HepG2 (cell line): ENCODE data around the gene NAALADL1. TPM values are rescaled to one million over a fixed set of nuclear protein-coding genes. Genes with fewer than 3 reads are reported as not detected.

Experiments
- ATAC-seq: fragments of 200-7000 bp; cut with Tn5 transposase; 3 replicates; pipeline ENCODE4 v1.9.1; 2020; ENCODE audit warnings: mild to moderate bottlenecking, moderate library complexity
- BruUV-seq: library from RNA; stranded (reverse); fragments of 400-500 nt; replicated peaks from 2 replicates; lab custom pipeline; 2021; lab: Mats Ljungman, UMichigan
- CTCF ChIA-PET: fragments of 300-600 bp; formaldehyde crosslinking; extraction: SDS; loops from one replicate; lab custom pipeline; 2021; ENCODE audit warnings: low total read pairs, inconsistent platforms, low intra/inter-chr PET ratio; lab: Yijun Ruan, JAX
- POLR2A ChIA-PET: fragments of 350-600 bp; sonication (Branson Sonifier 250); formaldehyde crosslinking; loops from one replicate; lab custom pipeline; 2020; ENCODE audit warnings: antibody characterized with exemption, inconsistent platforms; lab: Yijun Ruan, JAX
- DNase-seq: peaks from one replicate; pipeline ENCODE4 v3.0.0-alpha.2; 2015; ENCODE audit warnings: low spot score
- FAIRE-seq: peaks from 3 replicates; lab custom pipeline; 2011; peaks lifted over from hg19 to GRCh38; lab: Jason Lieb, UNC
- H2AFZ ChIP-seq: one replicate; pipeline ENCODE4 v1.6.1; 2011; ENCODE audit warnings: low read length, inconsistent platforms
- H3K27ac ChIP-seq: fragments of 300-600 bp; 3 replicates; pipeline ENCODE4 v1.8.0; 2011; ENCODE audit warnings: mixed run types, mild to moderate bottlenecking, mixed read lengths, low read length, inconsistent platforms; ENCODE audit not compliant: insufficient read depth; ENCODE audit errors: extremely low read length
- H3K27me3 ChIP-seq, 2 experiments: fragments of 200-600 bp in 1 of 2; 2 replicates in 1 of 2; 3 replicates in 1 of 2; pipeline versions ENCODE4 v1.6.0 to v1.8.0; 2011; ENCODE audit warnings: low read length in 2 of 2, mild to moderate bottlenecking in 2 of 2, moderate library complexity in 2 of 2, inconsistent platforms in 1 of 2; ENCODE audit not compliant: insufficient read depth in 2 of 2, control insufficient read depth in 1 of 2
- H3K36me3 ChIP-seq, 2 experiments: fragments of 200-600 bp in 1 of 2; replicated peaks in 1 of 2; 2 replicates in 1 of 2; 3 replicates in 1 of 2; pipeline versions ENCODE4 v1.5.1 to v1.8.0; 2011; ENCODE audit warnings: low read length in 2 of 2, inconsistent platforms in 1 of 2; ENCODE audit not compliant: insufficient read depth in 2 of 2, control insufficient read depth in 1 of 2
- H3K4me1 ChIP-seq: 2 replicates; pipeline ENCODE4 v1.5.1; 2012; ENCODE audit warnings: low read length, inconsistent platforms; ENCODE audit not compliant: insufficient read depth
- H3K4me2 ChIP-seq: 2 replicates; pipeline ENCODE4 v1.6.0; 2011; ENCODE audit warnings: low read depth, low read length, inconsistent platforms
- H3K4me3 ChIP-seq, 3 experiments: fragments of 200-600 bp in 1 of 3; sonication (generic), shearing (Covaris generic) in 1 of 3; replicated peaks in 1 of 3; 2 replicates each; pipeline ENCODE4 v1.5.1; 2011 to 2016; ENCODE audit warnings: low read length in 3 of 3, inconsistent platforms in 2 of 3, low read depth in 2 of 3, mild to moderate bottlenecking in 2 of 3, control low read depth in 1 of 3, mixed read lengths in 1 of 3; ENCODE audit not compliant: insufficient read depth in 1 of 3
- H3K79me2 ChIP-seq: one replicate; pipeline ENCODE4 v1.6.1; 2011; ENCODE audit warnings: low read length, inconsistent platforms; ENCODE audit not compliant: insufficient read depth
- H3K9ac ChIP-seq: 2 replicates; pipeline ENCODE4 v1.6.0; 2011; ENCODE audit warnings: mild to moderate bottlenecking, low read depth, low read length, inconsistent platforms; ENCODE audit not compliant: insufficient read depth
- H3K9me3 ChIP-seq: 2 replicates; pipeline ENCODE4 v1.5.1; 2012; ENCODE audit warnings: mild to moderate bottlenecking, low read length
- H4K20me1 ChIP-seq: 2 replicates; pipeline ENCODE4 v1.6.0; 2011; ENCODE audit warnings: inconsistent platforms, mild to moderate bottlenecking, low read length, moderate library complexity; ENCODE audit not compliant: insufficient read depth
- ADNP ChIP-seq: sonication (generic); formaldehyde crosslinking; IDR thresholded peaks from 2 replicates; pipeline ENCODE4 v1.4.0; 2020; ENCODE audit warnings: missing genetic modification reagents
- CENPT ChIP-seq: sonication (generic); formaldehyde crosslinking; IDR thresholded peaks from 2 replicates; pipeline ENCODE4 v1.8.0; 2022; ENCODE audit warnings: low read depth, mild to moderate bottlenecking, moderate library complexity, missing genetic modification reagents
- CTCF ChIP-seq: sonication (generic); formaldehyde crosslinking; IDR thresholded peaks from 2 replicates; pipeline ENCODE4 v1.5.0; 2020; ENCODE audit warnings: mild to moderate bottlenecking, missing genetic modification reagents, moderate library complexity
- ELF4 ChIP-seq: sonication (generic); formaldehyde crosslinking; IDR thresholded peaks from 2 replicates; pipeline ENCODE4 v1.5.0; 2020; ENCODE audit warnings: missing genetic modification reagents, mild to moderate bottlenecking, moderate library complexity, borderline replicate concordance
- HDAC2 ChIP-seq: sonication (generic); formaldehyde crosslinking; IDR thresholded peaks from 2 replicates; pipeline ENCODE4 v1.4.0; 2020; ENCODE audit warnings: missing genetic modification reagents
- IRF9 ChIP-seq: sonication (generic); formaldehyde crosslinking; IDR thresholded peaks from 2 replicates; pipeline ENCODE4 v1.8.0; 2022; ENCODE audit warnings: missing genetic modification reagents, mild to moderate bottlenecking, borderline replicate concordance
- ISX ChIP-seq: sonication (generic); formaldehyde crosslinking; conservative IDR thresholded peaks from 2 replicates; pipeline ENCODE4 v1.5.0; 2020; ENCODE audit warnings: missing genetic modification reagents
- MTF1 ChIP-seq: sonication (generic); formaldehyde crosslinking; IDR thresholded peaks from 2 replicates; pipeline ENCODE4 v1.5.0; 2020; ENCODE audit warnings: missing genetic modification reagents
- ZFP36L1 ChIP-seq: sonication (generic); formaldehyde crosslinking; IDR thresholded peaks from 2 replicates; pipeline ENCODE4 v1.8.0; 2022; ENCODE audit warnings: mild to moderate bottlenecking, missing genetic modification reagents, moderate library complexity
- ZKSCAN1 ChIP-seq: fragments of 150-350 bp; IDR thresholded peaks from 2 replicates; pipeline ENCODE4 v1.6.1; 2014; ENCODE audit warnings: low read length
- WGBS: methylation state at CpG from one replicate; pipeline ENCODE4 v1.1.6; 2017; ENCODE audit warnings: low lambda C conversion rate; 5-methylcytosine and 5-hydroxymethylcytosine counted together
- in situ Hi-C: cut with HindIII; loops from 2 replicates; pipeline ENCODE4 v1.10.0; 2017; ENCODE audit warnings: low pct_unique_long_range_greater_than_20kb; ENCODE audit not compliant: extremely low pct_ligation_motif_present
- intact Hi-C: fragments of 100-400 bp; cut with micrococcal nuclease; formaldehyde crosslinking; loops from one replicate; pipeline ENCODE4 v1.10.0; 2022; ENCODE audit not compliant: unreplicated experiment
- polyA plus RNA-seq, 8 experiments: library from polyadenylated mRNA; depleted of rRNA in 3 of 8; stranded (reverse) in 7 of 8; unstranded in 1 of 8; fragments of >200 nt; fragmentation: Illumina TruSeq in 4 of 8; extraction: Trizol in 4 of 8; gene quantifications; 2 replicates each; pipeline versions ENCODE4 v1.2.1 to v1.2.3, GENCODE V29; 2011 to 2016; ENCODE audit warnings: low read depth in 4 of 8, missing spikeins in 1 of 8, mixed read lengths in 1 of 8; ENCODE audit not compliant: insufficient read depth in 1 of 8
- total RNA-seq, 5 experiments: library from RNA; depleted of rRNA; stranded (reverse); fragments of >200 nt; fragmentation: Illumina TruSeq; extraction: Trizol; gene quantifications; 2 replicates each; pipeline ENCODE4 v1.2.3, GENCODE V29; 2016; ENCODE audit warnings: low read depth in 1 of 5

NAALADL1 gene
- total and polyA plus RNA-seq, 2 of the 13 experiments (the other 11 are each of a cell fraction or from before 2014, with no cell fraction given) = 9.3 to 33.9 TPM

DNA sequence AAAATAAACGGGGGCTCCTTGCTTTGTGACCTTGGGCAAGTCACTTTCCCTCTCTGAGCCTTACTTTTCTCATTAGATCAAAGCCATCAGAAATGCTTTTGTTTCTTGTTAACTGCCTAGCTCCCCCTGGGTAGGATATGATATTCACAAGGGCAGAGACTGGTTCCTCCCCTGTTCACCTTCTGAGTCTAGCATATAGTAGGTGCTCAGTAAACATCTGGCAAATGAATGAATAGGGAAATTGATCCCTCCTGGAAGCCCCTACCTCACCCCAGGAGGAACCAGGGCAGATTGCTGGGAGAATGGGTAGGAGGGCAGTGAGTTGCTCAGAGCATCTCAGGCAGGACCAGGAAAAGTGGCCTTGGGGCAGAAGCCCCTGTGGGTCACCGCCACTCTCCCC is 23.9 kb downstream of the NAALADL1 start:
- no TSS peak for BruUV-seq
- ATAC-seq (no peak), FAIRE-seq (no peak), DNase-seq (no peak)
- Histone ChIP-seq H4K20me1 (no peaks in the 10 kb centered on the region), H2AFZ (no peak overlapping the region), H3K27ac (no peak overlapping the region), H3K4me2 (no peak overlapping the region), H3K4me3 (no peak overlapping the region), H3K9ac (no peak overlapping the region), H3K79me2 (no peaks in the 10 kb centered on the region), H3K36me3 (peaks cover 24 to 50% of the 10 kb centered on the region in 2 experiments), H3K9me3 (no peaks in the 10 kb centered on the region), H3K27me3 (no peaks in the 10 kb centered on the region), H3K4me1 (no peaks in the 10 kb centered on the region)
- no peak for TF ChIP-seq ZFP36L1 (CRISPR knock-in tag)
- TF ChIP-seq ZKSCAN1 = no peak
- no peak for TF ChIP-seq ELF4
- no peak for TF ChIP-seq ADNP
- TF ChIP-seq HDAC2 (CRISPR knock-in tag) = no peak
- no peak for TF ChIP-seq IRF9 (CRISPR knock-in tag)
- 97% methylated on average over 2 of the region's 2 CpGs for WGBS
- POLR2A ChIA-PET = no interaction called here
- intact Hi-C loops = no loop called here
- CTCF ChIA-PET = no interaction called here
- in situ Hi-C loops = no loop called here

DNA sequence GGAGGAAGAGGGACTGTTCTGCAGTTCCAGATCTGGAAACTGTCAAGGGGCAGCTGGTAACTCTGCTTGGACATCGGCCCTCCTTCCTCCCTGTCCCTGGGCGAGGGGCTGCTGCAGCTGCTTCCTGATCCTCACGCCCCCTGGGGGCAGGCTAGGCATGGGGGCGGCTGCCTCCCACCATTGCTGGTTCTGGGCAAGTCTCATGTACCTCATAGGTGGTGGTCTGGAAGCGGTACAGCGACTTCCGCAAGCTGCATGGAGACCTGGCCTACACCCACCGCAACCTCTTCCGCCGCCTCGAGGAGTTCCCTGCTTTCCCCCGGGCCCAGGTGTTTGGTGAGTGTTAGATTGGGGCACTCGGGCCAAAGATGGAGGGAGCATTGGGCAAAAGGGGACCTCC is 26.1 kb downstream of the NAALADL1 start:
- Histone ChIP-seq H3K9ac (no peak overlapping the region), H2AFZ (no peak overlapping the region), H3K4me2 (no peak overlapping the region), H3K36me3 (peaks cover 13 to 35% of the 10 kb centered on the region in 2 experiments), H3K79me2 (no peaks in the 10 kb centered on the region), H3K4me1 (peaks cover 10% of the 10 kb centered on the region; the same call in 1 of the 2 replicates), H3K9me3 (no peaks in the 10 kb centered on the region), H3K27me3 (no peaks in the 10 kb centered on the region; a peak in 1 of 5 replicates), H4K20me1 (no peaks in the 10 kb centered on the region), H3K27ac (no peak overlapping the region), H3K4me3 (no peak overlapping the region)
- in situ Hi-C loops = no loop called here
- FAIRE-seq (no peak), DNase-seq (no peak), ATAC-seq (no peak)
- TF ChIP-seq MTF1 (CRISPR knock-in tag) (no peak), CENPT (CRISPR knock-in tag) (no peak), ISX (no peak), CTCF (CRISPR knock-in tag) (0 out of 2 replicates have a peak, but pooled peaks have one; percentile 15)
- ChIA-PET POLR2A (interaction anchor here (2.0 kb wide), 1 partner anchor 8 kb away, joined by 7 read pairs; the partner anchor contains the start of gene SAC3D1), CTCF (no interaction called here)
- intact Hi-C loops = no loop called here
- no TSS peak for BruUV-seq
- 100% methylated on average over 9 of the region's 13 CpGs for WGBS
